Measurements from ENCODE around the gene MAP7.
"Not testable (repeated sequence)": the region's sequence is repeated elsewhere in the genome, so short reads cannot be mapped to it uniquely, and the experiment has no call there.

Gene MAP7

GRCh38 chr6:136465766-136466303, 84.4 kb downstream of the MAP7 start:
- DNase-seq = no peak

GRCh38 chr6:136464874-136465273, 85.3 kb downstream of the MAP7 start:
- no peak for DNase-seq

GRCh38 chr6:136464148-136464547, 86.1 kb downstream of the MAP7 start:
- no peak for DNase-seq

GRCh38 chr6:136463743-136464142, 86.5 kb downstream of the MAP7 start:
- DNase-seq = no peak

- DNase-seq = no peak
These were observed 103.5 kb downstream of the MAP7 start for GRCh38 chr6:136446579-136447187.

- no peak for DNase-seq
These were observed 104.1 kb downstream of the MAP7 start for GRCh38 chr6:136446145-136446544.

GRCh38 chr6:136445063-136445462, 105.2 kb downstream of the MAP7 start:
- no peak for DNase-seq

- DNase-seq = no peak
These were observed 110.0 kb downstream of the MAP7 start for GRCh38 chr6:136440203-136440602.

- no peak for DNase-seq
These were observed 110.6 kb downstream of the MAP7 start for GRCh38 chr6:136439514-136440190.

- DNase-seq = no peak
These were observed 111.8 kb downstream of the MAP7 start for GRCh38 chr6:136438441-136438840.

- DNase-seq = no peak
These were observed 113.0 kb downstream of the MAP7 start for GRCh38 chr6:136437246-136437645.

GRCh38 chr6:136435101-136435500, 115.1 kb downstream of the MAP7 start:
- no peak for DNase-seq

GRCh38 chr6:136431306-136431705, 118.9 kb downstream of the MAP7 start:
- not testable (repeated sequence) for DNase-seq

- no peak for DNase-seq
These were observed 120.8 kb downstream of the MAP7 start for GRCh38 chr6:136429264-136430065.

- DNase-seq = no peak
These were observed 122.9 kb downstream of the MAP7 start for GRCh38 chr6:136427378-136427717.

GRCh38 chr6:136426627-136427377, 123.4 kb downstream of the MAP7 start:
- no peak for DNase-seq

GRCh38 chr6:136425793-136426192, 124.4 kb downstream of the MAP7 start:
- no peak for DNase-seq

- no peak for DNase-seq
These were observed 125.3 kb downstream of the MAP7 start for GRCh38 chr6:136424901-136425300.

- DNase-seq = no peak
These were observed 125.8 kb downstream of the MAP7 start for GRCh38 chr6:136424450-136424849.

- DNase-seq = no peak
These were observed 128.6 kb downstream of the MAP7 start for GRCh38 chr6:136421537-136422158.

- DNase-seq = no peak
These were observed 129.4 kb downstream of the MAP7 start for GRCh38 chr6:136420853-136421252.

GRCh38 chr6:136415351-136416007, 134.7 kb downstream of the MAP7 start:
- no peak for DNase-seq

Data from stimulated activated CD4-positive, alpha-beta T cell treated with anti-CD3 and anti-CD28 coated beads, Interleukin-12 subunit alpha, Interleukin-12 subunit beta, amount 100 ng/mL, for 4 hours (primary cell).